Measurements from ENCODE around the gene TPM1.

Gene TPM1

GRCh38 chr15:63075015-63075983 is 32.8 kb downstream of the TPM1 start:
- no peak for DNase-seq (ENCODE audit: low spot score)

- no peak for DNase-seq (ENCODE audit: low spot score)
Measured at GRCh38 chr15:63075984-63076713, 33.6 kb downstream of the TPM1 start.

GRCh38 chr15:63076714-63077046 is 34.1 kb downstream of the TPM1 start:
- DNase-seq (ENCODE audit: low spot score), result no peak

GRCh38 chr15:63077952-63078351 is 35.4 kb downstream of the TPM1 start:
- DNase-seq (ENCODE audit: low spot score), result no peak

- DNase-seq (ENCODE audit: low spot score), result no peak
Measured at GRCh38 chr15:63079947-63080626, 37.5 kb downstream of the TPM1 start.

- no peak for DNase-seq (ENCODE audit: low spot score)
Measured at GRCh38 chr15:63080634-63081250, 38.2 kb downstream of the TPM1 start.

- no peak for DNase-seq (ENCODE audit: low spot score)
Measured at GRCh38 chr15:63082366-63082765, 39.8 kb downstream of the TPM1 start.

- no peak for DNase-seq (ENCODE audit: low spot score)
Measured at GRCh38 chr15:63083044-63083443, 40.5 kb downstream of the TPM1 start.

GRCh38 chr15:63083541-63083940 is 41.0 kb downstream of the TPM1 start:
- DNase-seq (ENCODE audit: low spot score), result no peak

- no peak for DNase-seq (ENCODE audit: low spot score)
Measured at GRCh38 chr15:63084806-63085205, 42.3 kb downstream of the TPM1 start.

- DNase-seq (ENCODE audit: low spot score), result no peak
Measured at GRCh38 chr15:63085289-63085688, 42.7 kb downstream of the TPM1 start.

GRCh38 chr15:63086271-63086670 is 43.7 kb downstream of the TPM1 start:
- DNase-seq (ENCODE audit: low spot score), result no peak

- no peak for DNase-seq (ENCODE audit: low spot score)
Measured at GRCh38 chr15:63086947-63087346, 44.4 kb downstream of the TPM1 start.

- no peak for DNase-seq (ENCODE audit: low spot score)
Measured at GRCh38 chr15:63088533-63089245, 46.1 kb downstream of the TPM1 start.

GRCh38 chr15:63089260-63090043 is 46.9 kb downstream of the TPM1 start:
- DNase-seq (ENCODE audit: low spot score), result no peak

GRCh38 chr15:63090472-63090871 is 47.9 kb downstream of the TPM1 start:
- no peak for DNase-seq (ENCODE audit: low spot score)

- DNase-seq (ENCODE audit: low spot score), result no peak
Measured at GRCh38 chr15:63090887-63091286, 48.3 kb downstream of the TPM1 start.

GRCh38 chr15:63091679-63092446 is 49.3 kb downstream of the TPM1 start:
- DNase-seq (ENCODE audit: low spot score), result no peak

- peak; percentile 68 for DNase-seq (ENCODE audit: low spot score)
Measured at GRCh38 chr15:63093486-63094205, 51.1 kb downstream of the TPM1 start.

Measured in CD4-positive, alpha-beta T cell treated with Interleukin-6 at 100 ng/mL for 8 hours (primary cell).